SK-N-SH (cell line): ENCODE results near the gene PRRX1.

Source experiments
- FOXM1 ChIP-seq: IDR thresholded peaks from 2 replicates; pipeline ENCODE4 v1.4.0; 2012; ENCODE audit warnings: low read depth, mild to moderate bottlenecking
- MEF2A ChIP-seq: IDR thresholded peaks from 2 replicates; pipeline ENCODE4 v1.4.0; 2012; ENCODE audit warnings: low read depth, borderline replicate concordance
- RFX5 ChIP-seq: IDR thresholded peaks from 2 replicates; pipeline ENCODE4 v1.6.1; 2012; ENCODE audit warnings: mild to moderate bottlenecking, improper control_type of control experiment, low read length
- RXRA ChIP-seq: IDR thresholded peaks from 2 replicates; pipeline ENCODE4 v1.4.0; 2012; ENCODE audit warnings: low read depth, mild to moderate bottlenecking, borderline replicate concordance
- SMC3 ChIP-seq: IDR thresholded peaks from 2 replicates; pipeline ENCODE4 v1.6.1; 2012; ENCODE audit warnings: low read depth, low read length, improper control_type of control experiment
- TF ChIP-seq, protein P1 (sequence below): fragments of 150-350 bp; IDR thresholded peaks from 2 replicates; pipeline ENCODE4 v1.6.1; 2016; ENCODE audit warnings: mild to moderate bottlenecking, low read depth, low read length

DNA sequence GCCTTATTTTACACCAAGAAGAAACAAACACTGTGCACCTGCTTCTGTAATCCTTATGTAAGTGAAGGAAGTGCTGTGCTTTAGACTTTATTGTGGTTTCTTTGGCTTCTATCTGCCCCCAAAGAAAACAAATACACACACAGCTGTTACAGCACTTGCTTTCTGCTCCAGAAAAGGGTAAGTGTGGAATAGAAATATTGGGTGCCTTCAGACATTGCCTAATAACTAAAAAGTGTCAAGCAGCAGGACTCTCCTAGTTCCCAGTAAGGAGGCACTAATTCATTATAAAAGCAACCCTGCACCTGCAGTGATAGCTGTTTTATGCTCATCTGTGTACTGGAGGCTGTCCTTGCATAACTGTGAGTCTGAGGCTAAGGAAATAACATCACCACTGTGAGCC lies 23.4 kb upstream of the PRRX1 start:
- TF ChIP-seq RXRA: no peak
- TF ChIP-seq MEF2A: no peak
- no peak for TF ChIP-seq SMC3
- TF ChIP-seq RFX5: no peak
- TF ChIP-seq, protein P1, sequence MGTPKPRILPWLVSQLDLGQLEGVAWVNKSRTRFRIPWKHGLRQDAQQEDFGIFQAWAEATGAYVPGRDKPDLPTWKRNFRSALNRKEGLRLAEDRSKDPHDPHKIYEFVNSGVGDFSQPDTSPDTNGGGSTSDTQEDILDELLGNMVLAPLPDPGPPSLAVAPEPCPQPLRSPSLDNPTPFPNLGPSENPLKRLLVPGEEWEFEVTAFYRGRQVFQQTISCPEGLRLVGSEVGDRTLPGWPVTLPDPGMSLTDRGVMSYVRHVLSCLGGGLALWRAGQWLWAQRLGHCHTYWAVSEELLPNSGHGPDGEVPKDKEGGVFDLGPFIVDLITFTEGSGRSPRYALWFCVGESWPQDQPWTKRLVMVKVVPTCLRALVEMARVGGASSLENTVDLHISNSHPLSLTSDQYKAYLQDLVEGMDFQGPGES: no peak
- no peak for TF ChIP-seq FOXM1
